Transverse colon (tissue), 4 donors: ENCODE measurements around the gene PRDM2. TPM values are rescaled to one million over a fixed set of nuclear protein-coding genes. Genes with fewer than 3 reads are reported as not detected.

Source experiments
- DNase-seq: peaks from one replicate; pipeline ENCODE4 v3.0.0-alpha.2; 2019
- H3K27ac ChIP-seq, 4 donors: fragments of 200-600 bp; sonication (generic); 2 replicates each; pipeline ENCODE4 v1.5.1; 2016 to 2018; ENCODE audit warnings: inconsistent platforms in 4 of 4
- H3K27me3 ChIP-seq: fragments of 200-600 bp; sonication (generic); 2 replicates; pipeline ENCODE4 v1.5.1; 2017; ENCODE audit warnings: inconsistent platforms
- H3K36me3 ChIP-seq, 4 donors: fragments of 200-600 bp; sonication (generic); 2 replicates each; pipeline ENCODE4 v1.5.1; 2017 to 2019; ENCODE audit warnings: inconsistent platforms in 4 of 4
- H3K4me1 ChIP-seq, 4 donors: fragments of 200-600 bp; sonication (generic); 2 replicates each; pipeline ENCODE4 v1.5.1; 2017 to 2020; ENCODE audit warnings: inconsistent platforms in 4 of 4
- H3K4me3 ChIP-seq, 4 donors: fragments of 200-600 bp; sonication (generic); 1 replicate in 1 of 4; 2 replicates in 3 of 4; pipeline versions ENCODE4 v1.5.1 to v1.6.1; 2017 to 2019; ENCODE audit warnings: inconsistent platforms in 4 of 4
- H3K9me3 ChIP-seq, 2 donors: fragments of 200-600 bp; sonication (generic); 2 replicates each; pipeline ENCODE4 v1.5.1; 2017 to 2019; ENCODE audit warnings: inconsistent platforms in 2 of 2
- EP300 ChIP-seq: sonication (generic); formaldehyde crosslinking; IDR thresholded peaks from one replicate; pipeline ENCODE4 v1.6.1; 2017; ENCODE audit warnings: antibody characterized with exemption, low read depth
- POLR2A ChIP-seq: fragments of 450-650 bp; IDR thresholded peaks from one replicate; pipeline ENCODE4 v1.6.1; 2016; ENCODE audit warnings: antibody characterized with exemption, mild to moderate bottlenecking, moderate library complexity
- POLR2AphosphoS5 ChIP-seq, 3 donors: sonication (generic); formaldehyde crosslinking; IDR thresholded peaks; one replicate each; pipeline ENCODE4 v1.6.1; 2016; ENCODE audit warnings: antibody characterized with exemption in 3 of 3
- WGBS, 2 donors: methylation state at CpG; one replicate each; pipeline ENCODE4 v1.1.5; 2018; ENCODE audit warnings: low coverage in 1 of 2; 5-methylcytosine and 5-hydroxymethylcytosine counted together
- in situ Hi-C, 4 donors: fragments of 200-750 bp; cut with MboI; loops; one replicate each; pipeline versions ENCODE4 v1.15.0 to v1.15.1; 2017; ENCODE audit warnings: low sequenced_read_pairs in 3 of 4, low pct_ligation_motif_present in 1 of 4, low pct_unique_long_range_greater_than_20kb in 1 of 4
- intact Hi-C: fragments of 100-400 bp; cut with DNase I; formaldehyde crosslinking; loops from one replicate; pipeline ENCODE4 v1.15.1; 2023; ENCODE audit warnings: low total_unique reads
- total RNA-seq, 4 donors: library from RNA; depleted of rRNA; stranded (reverse); fragments of >200 nt; gene quantifications; one replicate each; pipeline ENCODE4 v1.1.0, GENCODE V29; 2016
- TF ChIP-seq, protein P1 (sequence below), 5 experiments: fragments of 200-600 bp in 3 of 5; fragments of 450-650 bp in 2 of 5; sonication (generic) in 3 of 5; IDR thresholded peaks; 1 replicate in 2 of 5; 2 replicates in 3 of 5; pipeline ENCODE4 v1.5.1; 2016 to 2017; ENCODE audit warnings: antibody characterized with exemption in 5 of 5, inconsistent platforms in 3 of 5, mild to moderate bottlenecking in 2 of 5, moderate library complexity in 1 of 5

PRDM2 gene
- total RNA-seq, 4 donors from 2014 or later = 27.3 to 40.5 (median 35.8) TPM

- TF ChIP-seq EP300 = no peak
- TF ChIP-seq, protein P1, sequence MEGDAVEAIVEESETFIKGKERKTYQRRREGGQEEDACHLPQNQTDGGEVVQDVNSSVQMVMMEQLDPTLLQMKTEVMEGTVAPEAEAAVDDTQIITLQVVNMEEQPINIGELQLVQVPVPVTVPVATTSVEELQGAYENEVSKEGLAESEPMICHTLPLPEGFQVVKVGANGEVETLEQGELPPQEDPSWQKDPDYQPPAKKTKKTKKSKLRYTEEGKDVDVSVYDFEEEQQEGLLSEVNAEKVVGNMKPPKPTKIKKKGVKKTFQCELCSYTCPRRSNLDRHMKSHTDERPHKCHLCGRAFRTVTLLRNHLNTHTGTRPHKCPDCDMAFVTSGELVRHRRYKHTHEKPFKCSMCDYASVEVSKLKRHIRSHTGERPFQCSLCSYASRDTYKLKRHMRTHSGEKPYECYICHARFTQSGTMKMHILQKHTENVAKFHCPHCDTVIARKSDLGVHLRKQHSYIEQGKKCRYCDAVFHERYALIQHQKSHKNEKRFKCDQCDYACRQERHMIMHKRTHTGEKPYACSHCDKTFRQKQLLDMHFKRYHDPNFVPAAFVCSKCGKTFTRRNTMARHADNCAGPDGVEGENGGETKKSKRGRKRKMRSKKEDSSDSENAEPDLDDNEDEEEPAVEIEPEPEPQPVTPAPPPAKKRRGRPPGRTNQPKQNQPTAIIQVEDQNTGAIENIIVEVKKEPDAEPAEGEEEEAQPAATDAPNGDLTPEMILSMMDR (IDR thresholded peaks at IDR 0.05) = no peak
- TF ChIP-seq POLR2A = no peak
- no peak for TF ChIP-seq POLR2AphosphoS5 (IDR thresholded peaks at IDR 0.05)
- in situ Hi-C loops = no loop called here
Observed at GRCh38 chr1:13763222-13763621, 63.2 kb downstream of the PRDM2 start.

DNA sequence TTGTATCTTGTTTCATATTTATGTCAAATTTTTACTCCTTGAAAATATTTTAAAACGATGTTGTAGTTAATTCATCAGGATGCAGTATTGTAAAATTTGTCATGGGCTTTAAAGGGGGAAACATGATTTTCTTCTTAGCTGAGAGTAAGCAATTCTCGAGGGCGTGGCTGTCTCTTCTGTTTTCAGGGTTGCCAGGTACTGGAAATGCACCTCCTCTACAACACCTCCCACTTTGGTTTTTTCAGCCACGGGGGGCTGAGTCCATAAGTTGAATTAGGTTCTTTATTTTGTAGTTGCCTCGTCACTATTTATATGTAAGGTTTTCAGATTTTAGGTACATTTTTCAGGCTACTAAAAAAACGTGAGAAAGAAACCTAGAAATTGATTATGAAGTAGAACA lies 64.0 kb downstream of the PRDM2 start:
- no peak for DNase-seq
- no peaks in the 10 kb centered on the region for H3K27me3 ChIP-seq
- peaks cover 0 to 38% (median 23%) of the 10 kb centered on the region in 4 donors for H3K4me1 ChIP-seq
- H3K27ac ChIP-seq = no peak overlapping the region
- H3K4me3 ChIP-seq = no peak overlapping the region
- intact Hi-C loops = no loop called here
- in situ Hi-C loops = no loop called here
- no peaks in the 10 kb centered on the region for H3K36me3 ChIP-seq
- H3K9me3 ChIP-seq = no peaks in the 10 kb centered on the region
- 72 to 75% methylated on average over 6 of the region's 6 CpGs for WGBS, 2 donors
- TF ChIP-seq POLR2AphosphoS5 (IDR thresholded peaks at IDR 0.05) (no peak), EP300 (no peak), POLR2A (no peak)
- TF ChIP-seq, protein P1 (IDR thresholded peaks at IDR 0.05) = no peak

More at GRCh38 chr1:13763222-13763621, 63.2 kb downstream of the PRDM2 start:
- intact Hi-C loops = no loop called here
- no peak for DNase-seq
- H3K36me3 ChIP-seq = no peaks in the 10 kb centered on the region
- H3K4me3 ChIP-seq = no peak overlapping the region
- no peak overlapping the region for H3K27ac ChIP-seq
- WGBS, 2 donors = 60 to 62% methylated on average over 2 of the region's 2 CpGs
- no peaks in the 10 kb centered on the region for H3K27me3 ChIP-seq
- peaks cover 0 to 44% (median 28%) of the 10 kb centered on the region in 4 donors for H3K4me1 ChIP-seq
- H3K9me3 ChIP-seq = no peaks in the 10 kb centered on the region

GRCh38 chr1:13764588-13765332 lies 64.8 kb downstream of the PRDM2 start:
- Histone ChIP-seq H3K4me1 (peaks cover 0 to 35% (median 18%) of the 10 kb centered on the region in 4 donors), H3K4me3 (no peak overlapping the region), H3K27me3 (no peaks in the 10 kb centered on the region), H3K9me3 (no peaks in the 10 kb centered on the region), H3K27ac (no peak overlapping the region), H3K36me3 (no peaks in the 10 kb centered on the region)
- TF ChIP-seq POLR2A (no peak), EP300 (no peak)
- 60 to 75% methylated on average over 6 of the region's 6 CpGs for WGBS, 2 donors
- in situ Hi-C loops (no loop called here), intact Hi-C loops (no loop called here)
- DNase-seq = no peak

DNA sequence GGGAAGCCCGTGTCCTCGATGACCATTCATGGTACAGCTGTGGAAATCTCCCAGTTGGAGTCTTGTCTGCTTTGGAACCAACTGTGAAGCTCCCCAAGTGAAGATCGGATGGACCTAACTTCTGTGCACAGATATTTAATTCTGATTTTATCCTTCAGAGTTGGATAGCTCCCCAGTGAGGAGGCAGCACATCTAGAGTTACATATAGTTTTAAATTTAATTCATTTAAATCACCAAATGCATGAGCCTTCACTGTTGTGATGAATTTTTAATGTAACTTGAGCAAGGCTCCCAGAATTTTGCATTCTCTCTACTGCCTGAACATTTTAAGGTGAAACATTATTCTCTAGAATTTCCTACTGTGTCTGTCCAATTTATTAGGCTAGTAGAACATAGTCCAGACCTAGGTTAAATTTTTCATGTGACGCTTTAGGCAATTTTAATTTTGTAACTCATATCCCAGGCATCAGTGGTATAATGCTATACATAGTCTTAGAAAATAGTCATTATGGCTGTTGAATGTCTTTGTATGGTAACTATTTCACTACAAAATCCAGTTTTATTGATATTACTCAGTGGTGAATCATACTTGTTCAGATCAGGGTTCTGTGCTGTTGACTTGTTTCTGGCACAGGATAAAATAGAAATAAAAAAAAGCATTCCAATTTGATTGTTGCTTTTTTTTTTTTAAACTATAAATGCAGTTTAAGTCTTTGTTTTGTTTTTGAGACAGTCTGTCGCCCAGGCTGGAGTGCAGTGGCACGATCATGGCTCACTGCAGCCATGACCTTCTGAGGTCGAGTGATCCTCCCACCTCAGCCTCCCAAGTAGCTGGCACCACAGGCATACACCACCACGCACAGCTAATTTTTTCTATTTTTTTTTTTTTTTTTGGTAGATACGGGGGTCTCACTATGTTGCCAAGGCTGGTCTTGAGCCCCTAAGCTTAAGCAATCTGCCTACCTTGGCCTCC lies 66.9 kb downstream of the PRDM2 start:
- no peaks in the 10 kb centered on the region for H3K9me3 ChIP-seq
- H3K27ac ChIP-seq = no peak overlapping the region
- no peak for DNase-seq
- intact Hi-C loops = no loop called here
- no peaks in the 10 kb centered on the region for H3K27me3 ChIP-seq
- WGBS, 2 donors = 84 to 91% methylated on average over 7 to 9 of the region's 9 CpGs
- H3K4me3 ChIP-seq = no peak overlapping the region
- no peaks in the 10 kb centered on the region for H3K36me3 ChIP-seq
- in situ Hi-C loops = no loop called here
- TF ChIP-seq EP300 (no peak), POLR2A (no peak), POLR2AphosphoS5 (IDR thresholded peaks at IDR 0.05) (no peak)
- TF ChIP-seq, protein P1 (IDR thresholded peaks at IDR 0.05) = no peak
- H3K4me1 ChIP-seq = peaks cover 0 to 35% (median 18%) of the 10 kb centered on the region in 4 donors
